Fibroblast of mammary gland (primary cell): ENCODE results near the gene PLCG1.

Experiments
- DNase-seq: peaks from one replicate; pipeline ENCODE4 v3.0.0-alpha.2; 2010; ENCODE audit warnings: low read depth
- H3K4me3 ChIP-seq: 2 replicates; pipeline ENCODE4 v1.5.1; 2011; ENCODE audit warnings: low read depth, mild to moderate bottlenecking, low read length, moderate library complexity; ENCODE audit not compliant: control insufficient read depth
- TF ChIP-seq, protein P1 (sequence below): conservative IDR thresholded peaks from 2 replicates; pipeline ENCODE4 v1.5.1; 2011; ENCODE audit warnings: low read depth, low read length, inconsistent platforms; ENCODE audit not compliant: control insufficient read depth, insufficient read depth

Gene PLCG1

DNA sequence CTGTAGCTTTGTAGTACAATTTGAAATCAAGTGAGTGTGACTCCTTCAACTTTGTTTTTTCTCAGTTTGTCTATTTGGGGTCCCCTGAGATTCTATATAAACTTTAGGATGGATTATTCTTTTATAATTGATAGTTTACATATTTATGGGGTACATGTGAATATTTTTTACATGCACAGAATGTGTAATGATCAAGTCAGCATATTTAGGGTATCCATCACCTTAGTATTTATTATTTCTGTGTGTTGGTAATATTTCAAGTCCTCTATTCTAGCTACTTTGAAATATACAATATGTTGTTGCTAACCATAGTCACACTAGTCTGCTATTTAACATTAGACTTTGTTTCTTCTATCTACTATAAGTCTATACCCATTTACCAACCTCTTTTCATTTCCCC is 50.3 kb downstream of the PLCG1 start:
- TF ChIP-seq, protein P1, sequence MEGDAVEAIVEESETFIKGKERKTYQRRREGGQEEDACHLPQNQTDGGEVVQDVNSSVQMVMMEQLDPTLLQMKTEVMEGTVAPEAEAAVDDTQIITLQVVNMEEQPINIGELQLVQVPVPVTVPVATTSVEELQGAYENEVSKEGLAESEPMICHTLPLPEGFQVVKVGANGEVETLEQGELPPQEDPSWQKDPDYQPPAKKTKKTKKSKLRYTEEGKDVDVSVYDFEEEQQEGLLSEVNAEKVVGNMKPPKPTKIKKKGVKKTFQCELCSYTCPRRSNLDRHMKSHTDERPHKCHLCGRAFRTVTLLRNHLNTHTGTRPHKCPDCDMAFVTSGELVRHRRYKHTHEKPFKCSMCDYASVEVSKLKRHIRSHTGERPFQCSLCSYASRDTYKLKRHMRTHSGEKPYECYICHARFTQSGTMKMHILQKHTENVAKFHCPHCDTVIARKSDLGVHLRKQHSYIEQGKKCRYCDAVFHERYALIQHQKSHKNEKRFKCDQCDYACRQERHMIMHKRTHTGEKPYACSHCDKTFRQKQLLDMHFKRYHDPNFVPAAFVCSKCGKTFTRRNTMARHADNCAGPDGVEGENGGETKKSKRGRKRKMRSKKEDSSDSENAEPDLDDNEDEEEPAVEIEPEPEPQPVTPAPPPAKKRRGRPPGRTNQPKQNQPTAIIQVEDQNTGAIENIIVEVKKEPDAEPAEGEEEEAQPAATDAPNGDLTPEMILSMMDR: no peak
- H3K4me3 ChIP-seq: no peak overlapping the region
- no peak for DNase-seq

DNA sequence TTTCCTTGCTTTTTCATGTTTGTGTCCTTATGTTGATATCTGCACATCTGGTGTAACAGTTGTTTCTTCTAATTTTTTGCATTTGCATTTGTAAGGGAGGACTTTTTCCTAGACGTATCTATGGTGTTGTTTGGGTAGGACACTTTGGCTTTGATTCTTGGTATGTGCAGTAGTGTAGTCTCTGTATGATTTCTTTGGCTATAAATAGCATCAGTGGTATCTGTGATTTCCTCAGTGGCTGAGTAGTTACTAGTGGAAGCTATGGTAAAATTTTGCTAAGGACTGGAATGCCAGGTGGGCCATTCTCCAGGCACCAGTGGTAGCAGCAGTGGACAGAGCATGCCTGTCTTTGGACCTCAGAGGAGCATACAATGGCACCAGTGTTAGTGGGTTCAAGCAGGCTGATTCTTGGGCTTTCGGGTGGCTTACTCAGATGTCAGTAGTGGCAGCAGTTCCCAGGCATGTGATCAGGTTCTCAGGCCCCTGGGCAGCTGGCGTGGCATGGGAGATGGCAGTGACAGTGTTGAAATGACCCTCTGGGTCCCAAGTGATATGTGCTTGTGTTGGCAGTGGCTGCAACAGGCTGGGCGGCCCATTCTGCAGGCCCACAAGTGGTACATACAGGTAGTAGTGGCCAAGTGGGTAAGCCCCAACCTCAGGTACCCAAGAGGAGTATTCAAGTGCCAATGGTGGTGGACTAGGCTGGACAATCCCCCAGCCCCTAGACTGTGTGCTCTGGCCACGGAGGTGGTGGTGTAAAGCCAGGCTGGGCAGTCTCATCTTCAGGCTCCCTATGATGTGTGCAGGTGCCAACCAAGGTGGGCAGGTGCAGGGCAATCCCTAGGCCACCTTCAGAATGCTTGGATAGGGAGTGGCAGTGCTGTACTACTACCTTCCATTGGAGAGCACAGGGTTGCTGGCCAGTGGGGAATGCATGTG is 54.5 kb downstream of the PLCG1 start:
- DNase-seq: no peak
- no peak overlapping the region for H3K4me3 ChIP-seq
- TF ChIP-seq, protein P1: no peak

DNA sequence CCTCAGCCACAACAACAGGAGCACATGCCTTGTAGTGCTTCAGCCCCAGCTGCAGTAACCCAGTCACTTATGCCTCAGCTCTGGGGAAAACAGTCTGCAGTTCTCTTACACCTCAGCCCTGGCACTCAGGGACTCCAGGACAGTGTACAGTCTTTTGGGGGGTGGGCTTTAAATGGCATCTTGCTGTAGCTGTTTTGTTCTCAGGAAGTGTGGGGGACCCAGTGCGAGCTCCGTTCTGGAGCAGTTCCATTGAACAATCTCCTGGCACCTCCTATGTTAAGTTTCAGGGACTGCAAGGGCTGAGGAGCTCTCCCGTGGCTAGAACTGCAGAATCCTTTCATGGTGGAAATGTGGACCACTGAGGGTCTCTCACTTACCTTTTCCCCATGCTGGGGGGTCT is 55.2 kb downstream of the PLCG1 start:
- TF ChIP-seq, protein P1: no peak

DNA sequence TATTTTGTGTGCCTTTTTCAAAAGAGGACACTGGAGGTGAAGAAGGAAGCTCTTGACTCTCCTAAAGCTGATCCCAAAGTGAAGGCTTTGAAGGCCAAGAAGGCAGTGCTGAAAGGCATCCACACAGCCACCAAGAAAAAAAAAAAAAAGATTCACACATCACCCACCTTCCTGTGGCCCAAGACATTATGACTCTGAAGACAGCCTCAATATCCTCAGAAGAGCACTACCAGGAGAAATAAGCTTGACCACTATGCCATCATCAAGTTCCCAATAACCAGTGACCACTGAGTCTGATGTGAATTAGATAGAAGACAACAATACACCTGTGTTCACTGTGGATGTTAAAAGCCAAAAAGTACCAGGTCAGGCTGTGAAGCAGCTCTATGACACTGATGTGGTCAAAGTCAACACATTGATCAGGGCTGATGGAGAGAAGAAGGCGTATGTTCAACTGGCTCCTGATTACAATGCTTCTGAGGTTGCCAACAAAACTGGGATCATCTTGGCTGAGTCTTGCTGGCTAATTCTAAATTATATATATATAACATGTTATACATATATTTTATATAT is 59.4 kb downstream of the PLCG1 start:
- TF ChIP-seq, protein P1: no peak
- no peak overlapping the region for H3K4me3 ChIP-seq
- no peak for DNase-seq

More for the DNA sequence above, 55.2 kb downstream of the PLCG1 start:
- no peak overlapping the region for H3K4me3 ChIP-seq
- DNase-seq: no peak

DNA sequence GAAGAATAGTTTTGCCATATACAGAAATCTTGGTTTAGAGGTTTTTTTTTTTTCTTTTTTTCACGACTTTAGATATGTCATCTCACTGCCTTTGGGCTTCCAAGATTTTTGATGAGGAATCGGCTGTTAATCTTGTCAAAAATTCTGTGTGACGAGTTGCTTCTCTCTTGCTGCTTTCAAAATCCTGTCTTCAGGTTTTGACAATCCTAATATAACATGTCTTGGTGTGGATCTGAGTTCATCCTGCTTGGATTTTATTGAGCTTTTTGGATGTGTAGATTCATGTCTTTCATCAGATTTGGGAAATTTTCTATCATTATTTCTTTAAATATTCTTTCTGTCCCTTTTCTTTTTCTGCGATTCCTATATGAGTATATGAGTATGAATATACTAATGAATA is 61.1 kb downstream of the PLCG1 start:
- no peak overlapping the region for H3K4me3 ChIP-seq
- TF ChIP-seq, protein P1: no peak
- no peak for DNase-seq

DNA sequence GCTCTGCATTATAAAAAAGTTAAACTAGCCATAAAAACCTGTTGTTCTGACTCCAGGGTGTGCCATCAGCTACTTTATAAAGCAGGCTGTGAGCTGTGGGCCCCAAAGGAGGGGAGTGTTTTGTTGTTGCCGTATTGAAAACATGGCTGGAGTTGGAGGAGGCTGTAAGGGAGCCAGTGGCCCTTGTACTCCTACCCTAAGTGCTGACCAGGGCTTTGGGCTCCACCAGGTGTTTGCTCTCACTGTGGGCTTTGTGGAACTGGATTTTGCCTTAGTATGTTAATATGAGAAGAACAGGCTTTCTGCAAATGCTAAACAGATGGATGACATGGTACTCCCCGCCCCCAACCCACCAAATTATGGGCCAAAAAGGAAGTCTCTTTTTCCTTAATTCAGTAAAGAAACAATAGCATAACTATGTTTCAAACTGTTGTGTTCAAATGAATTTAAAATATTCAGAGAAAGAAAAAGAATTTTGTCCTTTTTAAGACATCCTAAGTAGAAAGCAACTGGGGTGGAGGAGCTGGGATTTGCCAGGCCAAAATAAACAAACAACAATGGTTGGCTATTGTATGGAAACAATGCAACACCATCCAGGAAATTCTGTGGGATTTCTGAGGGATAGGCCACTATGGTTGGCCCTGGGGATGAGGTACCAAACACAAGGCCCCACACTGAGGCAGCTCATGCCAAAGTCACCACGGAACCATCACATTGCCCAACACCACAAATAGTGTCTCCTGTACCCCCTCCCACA is 63.3 kb downstream of the PLCG1 start:
- TF ChIP-seq, protein P1: no peak
- DNase-seq: no peak
- no peak overlapping the region for H3K4me3 ChIP-seq
